GM18861 (cell line): Measurements from ENCODE around the gene CDC42EP1.
"Not testable (repeated sequence)": the region's sequence is repeated elsewhere in the genome, so short reads cannot be mapped to it uniquely, and the experiment has no call there.

Experiments used
- ATAC-seq: cut with Tn5 transposase; IDR thresholded peaks from one replicate; pipeline ENCODE4 v1.9.1; 2021; ENCODE audit not compliant: unreplicated experiment

Gene CDC42EP1

DNA sequence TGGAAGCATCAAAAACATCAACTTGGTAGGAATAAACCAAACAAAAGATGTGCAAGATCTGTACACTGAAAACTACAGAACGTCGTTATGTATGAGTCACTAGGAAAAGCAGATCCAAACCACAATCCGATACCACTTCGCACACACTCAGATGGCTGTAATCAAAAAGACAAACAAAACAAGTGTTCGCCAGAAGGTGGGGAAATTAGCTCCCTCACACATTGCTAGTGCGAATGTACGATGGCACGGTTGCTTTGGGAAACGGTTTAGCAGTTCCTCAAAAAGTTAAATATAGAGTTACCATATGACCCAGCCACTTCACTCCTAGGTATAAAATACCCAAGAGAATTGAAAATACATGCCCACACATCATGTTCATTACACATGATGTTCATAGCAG lies 26.3 kb upstream of the CDC42EP1 start:
- no peak for ATAC-seq

DNA sequence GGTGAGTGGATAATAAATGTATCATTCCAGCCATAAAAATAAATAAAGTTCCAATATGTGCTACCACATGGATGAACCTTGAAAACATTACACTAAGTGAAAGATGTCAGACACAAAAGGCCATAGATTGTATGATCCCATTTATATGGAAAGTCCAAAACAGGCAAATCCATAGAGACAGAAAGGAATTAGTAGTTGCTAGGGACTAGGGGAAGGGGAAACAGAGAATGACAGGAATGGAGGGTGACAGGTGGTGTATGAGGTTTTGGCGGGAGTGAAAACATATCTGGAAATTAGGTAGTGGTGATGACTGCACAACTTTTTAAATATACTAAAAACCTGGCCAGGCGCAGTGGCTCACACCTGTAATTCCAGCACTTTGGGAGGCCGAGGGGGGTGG lies 25.8 kb upstream of the CDC42EP1 start:
- no peak for ATAC-seq

DNA sequence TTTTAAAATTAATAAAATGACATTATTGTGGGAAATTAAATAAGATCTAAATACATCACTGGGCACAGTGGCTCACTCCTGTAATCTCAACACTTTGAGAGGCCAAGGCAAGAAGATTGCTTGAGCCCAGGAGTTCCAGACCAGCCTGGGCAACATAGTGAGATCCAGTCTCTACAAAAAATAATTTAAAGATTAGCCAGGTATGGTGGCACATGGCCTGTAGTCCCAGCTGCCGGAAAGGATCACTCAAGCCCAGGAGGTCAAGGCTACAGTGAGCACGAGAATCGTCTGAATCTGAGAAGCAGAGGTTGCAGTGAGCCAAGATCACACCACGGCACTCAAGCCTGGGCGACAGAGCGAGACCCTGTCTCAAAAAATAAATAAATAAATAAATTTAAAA lies 25.1 kb upstream of the CDC42EP1 start:
- no peak for ATAC-seq

DNA sequence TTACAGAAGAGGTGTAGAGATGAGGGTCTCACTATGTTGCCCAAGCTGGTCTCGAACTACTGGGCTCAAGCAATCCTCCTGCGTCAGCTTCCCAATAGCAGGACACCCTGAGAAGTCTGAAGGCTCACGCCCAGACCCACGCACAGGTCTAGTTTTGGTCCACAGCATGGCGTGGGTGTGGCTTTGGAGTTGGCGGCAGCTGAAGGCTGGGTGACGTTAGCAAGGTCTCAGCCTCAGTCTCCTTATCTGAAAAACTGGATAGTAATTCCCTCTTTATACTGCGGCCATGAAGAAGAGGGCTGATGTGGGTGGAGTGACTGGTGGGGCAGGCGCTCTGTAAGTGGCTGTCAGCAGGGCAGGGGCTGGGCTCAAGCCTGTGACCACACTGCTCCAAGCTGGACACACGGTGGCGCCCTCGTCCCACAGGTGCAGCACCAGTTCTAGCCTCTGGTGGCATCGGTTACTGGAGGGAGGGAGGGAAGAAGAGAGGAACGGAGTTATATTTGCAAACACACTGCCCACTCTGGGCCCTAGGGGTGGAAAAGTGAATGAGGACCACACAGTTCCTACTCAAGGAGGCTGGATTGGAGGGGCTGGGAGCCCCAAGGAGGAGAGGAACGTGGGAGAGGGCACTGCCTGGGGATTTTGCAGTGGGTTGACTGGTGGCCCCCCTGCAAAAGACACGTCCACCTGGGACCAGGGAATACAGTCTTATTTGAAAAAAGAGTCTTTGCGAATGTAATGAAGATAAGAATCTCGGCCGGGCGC lies 21.5 kb upstream of the CDC42EP1 start:
- peak; percentile 70 for ATAC-seq

DNA sequence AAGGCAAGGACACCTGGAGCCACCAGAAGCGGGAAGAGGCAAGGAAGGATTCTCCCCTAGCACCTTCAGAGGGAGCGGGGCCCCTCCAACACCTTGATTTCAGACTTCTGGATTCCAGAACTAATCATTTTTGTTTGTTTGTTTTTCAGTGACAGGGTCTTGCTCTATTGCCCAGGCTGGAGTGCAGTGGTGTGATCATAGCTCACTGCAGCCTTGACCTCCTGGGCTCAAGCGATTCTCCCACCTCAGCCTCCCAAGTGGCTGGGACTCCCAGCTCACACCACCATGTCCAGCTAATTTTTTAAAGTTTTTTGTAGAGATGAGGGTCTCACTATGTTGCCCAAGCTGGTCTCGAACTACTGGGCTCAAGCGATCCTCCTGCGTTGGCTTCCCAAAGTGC lies 20.5 kb upstream of the CDC42EP1 start:
- ATAC-seq = not testable (repeated sequence)

DNA sequence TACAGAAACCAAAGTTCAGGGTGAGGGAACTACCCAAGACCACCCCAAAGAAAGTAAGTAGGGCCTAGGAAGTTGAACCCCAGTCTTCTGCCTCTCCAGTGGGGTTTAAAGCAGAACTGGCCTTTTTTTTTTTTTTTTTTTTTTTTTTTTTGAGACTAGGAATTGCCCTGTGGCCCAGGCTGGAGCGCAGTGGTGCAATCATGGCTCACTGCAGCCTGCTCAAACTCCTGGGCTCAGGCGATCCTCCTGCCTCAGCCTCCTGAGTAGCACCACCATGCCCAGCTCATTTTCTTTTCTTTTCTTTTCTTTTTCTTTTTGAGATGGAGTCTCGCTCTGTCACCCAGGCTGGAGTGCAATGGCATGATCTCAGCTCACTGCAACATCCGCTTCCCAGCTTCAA lies 17.9 kb upstream of the CDC42EP1 start:
- ATAC-seq = not testable (repeated sequence)

DNA sequence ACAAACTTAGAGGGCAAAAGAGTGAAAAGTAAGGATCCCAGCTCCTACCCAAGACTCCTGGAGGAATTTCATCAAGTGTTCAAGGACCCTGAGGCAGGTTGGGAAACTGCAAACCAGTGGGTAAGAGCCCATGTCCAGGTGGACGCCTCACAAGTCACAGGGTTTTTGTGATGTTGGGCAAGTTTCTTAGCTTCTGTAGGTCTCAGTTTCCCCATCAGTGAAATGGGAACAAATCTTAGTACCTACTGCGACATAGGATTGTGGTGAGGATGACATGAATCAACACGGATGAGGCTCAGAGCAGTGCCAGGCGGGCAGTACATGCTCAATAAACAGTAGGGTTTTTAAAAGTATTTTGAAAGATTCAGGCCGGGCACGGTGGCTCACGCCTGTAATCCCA lies 17.3 kb upstream of the CDC42EP1 start:
- ATAC-seq = no peak

DNA sequence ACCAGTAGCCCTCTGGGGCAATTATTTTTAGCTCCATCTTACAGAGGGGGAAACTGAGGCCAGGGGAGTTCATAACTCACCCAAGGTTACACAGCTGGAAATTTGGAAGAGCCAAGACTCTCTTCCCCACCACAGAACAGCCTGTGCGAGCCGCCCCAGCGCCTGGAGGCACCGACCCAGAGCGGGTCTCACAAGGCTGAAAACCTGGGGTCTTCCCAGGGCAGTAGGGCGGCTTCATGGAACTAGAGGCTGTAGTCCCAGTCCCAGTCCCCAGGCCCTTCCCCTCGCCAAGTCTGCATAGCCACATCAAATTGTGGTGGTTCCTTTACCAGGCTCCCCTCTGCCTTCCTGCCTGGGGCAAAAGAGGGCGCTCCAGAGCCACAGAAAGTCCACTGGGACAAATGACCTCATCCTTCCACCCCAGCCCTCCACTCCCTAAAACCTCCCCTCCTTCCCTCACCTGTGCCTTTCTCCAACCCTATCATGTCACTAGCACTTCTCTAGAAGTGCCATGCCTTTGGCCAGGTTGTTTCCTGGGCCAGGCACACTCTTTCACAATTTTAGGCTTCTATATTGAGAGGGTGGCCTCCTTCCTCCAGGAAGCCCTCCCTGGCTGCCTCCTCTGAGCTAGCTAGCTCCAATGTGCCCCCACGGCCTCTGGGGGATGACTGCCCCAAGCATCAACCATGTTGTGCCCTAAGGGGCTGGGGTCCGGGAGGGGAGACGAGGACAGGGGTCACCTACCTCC lies 15.2 kb upstream of the CDC42EP1 start:
- no peak for ATAC-seq

DNA sequence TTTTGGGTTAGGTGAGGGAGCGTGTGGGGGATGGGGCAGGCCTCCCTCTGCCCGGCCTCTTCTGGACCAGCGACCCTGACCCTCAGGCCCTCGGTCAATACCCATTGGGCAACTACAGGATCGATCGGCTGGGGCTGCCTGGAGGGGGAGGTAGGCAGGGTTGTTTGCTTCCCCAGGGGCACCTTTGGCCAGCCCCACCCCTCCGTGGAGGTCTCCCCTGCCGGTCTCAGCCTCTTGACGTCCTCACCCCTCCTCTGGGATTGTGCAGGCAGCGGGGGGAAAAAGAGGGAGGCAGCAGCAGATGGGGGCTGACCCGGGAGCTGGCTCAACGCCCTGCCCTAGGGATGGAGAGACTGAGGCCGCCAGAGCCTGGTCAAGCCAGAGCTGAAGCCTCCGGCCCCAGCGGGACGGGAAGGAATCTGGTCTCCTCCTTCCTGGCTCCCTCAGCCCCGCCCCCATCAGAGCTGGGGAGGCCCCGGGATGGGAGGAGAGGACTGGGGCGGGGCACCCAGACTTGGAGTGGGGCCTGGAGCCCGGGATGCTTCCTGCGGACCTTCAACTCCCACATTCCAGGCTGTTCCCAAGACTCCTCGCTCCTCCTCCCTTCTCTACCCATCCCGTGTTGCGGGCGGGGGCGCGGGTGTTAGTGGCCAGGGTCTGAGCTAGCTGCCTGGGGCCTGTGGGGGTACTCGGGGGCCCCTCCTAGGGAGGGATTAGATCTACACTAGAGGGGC lies 14.4 kb upstream of the CDC42EP1 start:
- no peak for ATAC-seq

DNA sequence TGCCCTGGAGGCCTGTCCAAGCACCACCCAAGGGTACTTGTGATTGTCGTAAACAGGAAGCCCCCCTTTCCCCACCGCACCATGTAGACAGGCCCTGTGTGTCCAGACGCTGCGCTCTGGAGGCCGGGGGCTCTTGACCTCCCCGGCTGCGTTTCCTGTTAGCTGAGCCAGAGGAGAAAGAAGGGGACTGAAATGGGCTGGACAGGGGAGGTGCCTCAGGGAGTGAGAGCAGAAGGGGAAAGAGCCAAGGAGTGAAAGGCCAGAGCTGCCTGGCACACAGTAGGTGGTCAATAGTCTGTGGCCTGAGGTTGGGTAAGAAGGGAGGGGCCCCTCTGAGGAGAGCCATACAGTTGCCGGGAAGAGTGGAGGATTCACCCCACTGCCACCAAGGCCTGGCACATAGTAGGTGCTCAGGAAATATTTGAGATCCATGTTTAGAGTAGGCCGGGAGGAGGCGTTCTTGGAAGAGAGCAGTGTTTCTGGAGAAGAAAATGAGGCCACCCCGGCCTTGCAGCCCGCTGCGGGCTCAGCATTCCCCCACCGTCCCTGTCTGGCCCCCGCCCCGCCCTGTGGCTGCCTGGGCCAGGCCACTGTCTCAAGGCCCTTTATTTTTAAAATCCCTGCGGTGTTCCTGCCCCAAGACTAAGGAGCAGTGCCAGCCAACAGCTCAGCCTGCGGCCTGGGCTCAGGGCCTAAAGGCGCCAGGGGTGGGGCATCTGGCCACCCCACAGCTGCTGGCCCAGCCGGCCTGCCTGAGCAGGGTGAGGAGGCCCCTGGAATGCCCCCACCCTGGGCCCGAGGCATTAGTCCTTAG lies 13.6 kb upstream of the CDC42EP1 start:
- no peak for ATAC-seq

DNA sequence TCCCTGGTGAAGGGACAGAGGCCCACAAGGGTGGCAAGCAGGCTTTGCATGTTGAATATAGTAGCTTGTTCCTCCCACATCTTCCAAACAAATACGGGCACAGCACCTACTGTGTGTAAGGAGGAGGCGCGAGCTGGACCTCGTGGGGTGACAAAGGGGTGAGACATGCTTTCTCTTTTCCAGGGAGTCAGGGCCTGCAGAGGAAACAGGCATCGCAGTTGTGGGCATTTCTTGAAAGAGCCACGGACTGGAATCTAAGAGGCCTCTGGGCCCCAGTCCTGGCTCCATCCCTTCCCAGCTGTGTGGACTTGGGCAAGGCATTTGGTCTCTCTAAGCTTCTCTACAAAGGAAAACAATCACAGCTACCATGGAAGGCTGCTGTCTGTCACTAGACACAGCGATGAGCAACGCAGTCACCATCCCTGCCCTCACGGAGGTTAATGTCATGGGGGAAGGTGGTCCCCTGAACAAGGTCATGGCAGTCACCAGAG lies 13.0 kb upstream of the CDC42EP1 start:
- no peak for ATAC-seq

DNA sequence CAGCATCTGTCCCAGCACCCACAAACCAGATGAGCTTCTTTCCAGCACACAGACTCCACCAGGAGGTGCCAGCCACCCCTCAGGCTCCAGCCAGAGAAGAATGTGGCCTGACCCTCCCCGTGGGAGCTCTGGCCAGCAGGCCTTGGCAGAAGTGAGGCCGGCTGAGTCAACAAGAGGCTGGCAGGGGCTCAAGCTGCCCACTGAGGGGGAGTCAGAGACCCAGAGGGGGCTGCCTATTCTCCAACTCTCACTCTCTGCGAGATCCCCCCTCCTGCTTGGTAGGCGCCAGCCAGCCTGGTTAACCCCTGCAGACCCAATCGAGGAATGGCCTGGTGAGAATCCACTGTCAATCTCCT lies 10.6 kb upstream of the CDC42EP1 start:
- no peak for ATAC-seq

DNA sequence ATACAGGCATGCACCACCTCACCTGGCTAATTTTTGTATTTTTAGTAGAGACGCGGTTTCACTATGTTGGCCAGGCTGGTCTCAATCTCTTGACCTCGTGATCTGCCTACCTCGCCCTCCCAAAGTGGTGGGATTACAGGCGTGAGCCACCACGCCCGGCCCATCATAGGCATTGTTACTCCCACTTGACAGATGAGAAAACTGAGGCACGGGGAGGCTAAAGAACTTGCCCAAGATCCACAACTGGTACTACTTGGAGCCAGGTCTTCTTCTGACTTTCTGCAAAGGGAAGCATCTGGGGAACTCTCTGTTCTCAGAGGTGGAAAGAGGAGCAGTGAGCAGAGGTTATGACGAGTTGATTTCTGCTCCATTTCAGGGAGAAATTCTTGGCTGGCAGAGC lies 9.4 kb upstream of the CDC42EP1 start:
- not testable (repeated sequence) for ATAC-seq

DNA sequence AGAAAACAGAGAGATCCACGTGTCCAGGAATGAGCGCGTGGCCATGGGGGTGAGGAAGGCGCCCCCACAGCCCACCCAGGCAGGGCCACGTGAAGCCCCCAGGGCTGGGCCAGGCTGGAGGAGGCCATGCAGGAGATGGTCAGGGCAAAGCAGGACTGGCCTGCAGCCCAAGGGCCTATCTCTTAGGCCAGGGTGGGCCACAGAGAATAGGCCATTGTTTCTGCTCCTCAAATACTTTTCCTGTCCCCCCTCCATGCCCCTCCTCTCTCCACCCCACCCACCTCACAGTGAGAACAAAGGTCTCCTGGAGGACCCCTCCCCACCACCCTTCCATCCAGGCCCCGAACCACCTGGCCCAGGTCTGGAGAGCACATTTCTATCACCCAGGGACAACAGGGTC lies 8.3 kb upstream of the CDC42EP1 start:
- ATAC-seq = no peak

DNA sequence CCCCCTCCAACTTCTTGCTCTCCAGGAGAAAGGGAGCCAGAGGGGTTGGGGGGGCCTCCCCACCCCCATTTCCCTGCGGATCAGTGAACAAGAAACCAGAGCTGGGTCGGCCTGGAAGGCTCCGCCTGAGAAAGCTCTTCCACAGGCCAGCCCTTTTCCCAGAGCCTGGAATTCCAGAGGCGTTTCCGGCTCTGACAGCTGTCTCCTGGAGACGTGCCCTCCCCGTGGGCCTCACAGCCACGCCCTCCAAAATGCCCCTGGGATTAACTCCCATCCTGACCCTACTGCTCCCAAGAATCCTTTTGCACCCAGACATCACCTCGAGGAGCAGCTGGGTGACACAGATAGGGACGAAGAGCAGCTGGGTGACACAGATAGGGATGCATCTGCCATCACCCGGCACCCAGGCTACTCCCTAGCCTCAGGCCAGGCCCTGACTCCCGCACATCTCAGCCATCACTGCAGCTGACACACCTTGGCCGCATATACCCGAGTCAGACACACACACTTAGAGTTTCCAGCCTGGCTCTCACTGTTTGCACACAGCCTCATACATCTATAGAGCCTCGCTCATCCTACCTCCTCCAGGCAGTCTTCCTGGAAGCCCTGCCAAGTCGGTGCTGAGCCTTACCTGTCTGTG lies 7.6 kb upstream of the CDC42EP1 start:
- no peak for ATAC-seq

DNA sequence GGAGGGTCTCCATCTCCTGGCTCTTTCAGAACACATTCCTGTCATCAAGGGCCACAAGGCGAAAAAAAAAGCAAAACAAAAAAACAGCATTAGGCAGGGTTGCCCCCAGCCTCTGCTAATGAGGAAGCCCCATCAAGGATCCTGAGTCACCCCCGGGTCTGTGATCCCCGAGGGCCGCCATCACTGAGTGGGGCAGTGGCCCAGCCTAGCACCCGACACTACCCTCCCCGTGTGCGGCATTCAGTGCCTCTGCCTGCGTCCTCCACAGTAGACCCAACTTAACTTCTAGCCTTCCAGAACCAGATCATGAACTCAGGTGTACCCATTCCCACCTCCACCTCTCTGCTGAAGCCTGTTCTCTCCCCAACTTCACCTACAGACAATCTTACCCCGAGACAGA lies 6.6 kb upstream of the CDC42EP1 start:
- no peak for ATAC-seq

DNA sequence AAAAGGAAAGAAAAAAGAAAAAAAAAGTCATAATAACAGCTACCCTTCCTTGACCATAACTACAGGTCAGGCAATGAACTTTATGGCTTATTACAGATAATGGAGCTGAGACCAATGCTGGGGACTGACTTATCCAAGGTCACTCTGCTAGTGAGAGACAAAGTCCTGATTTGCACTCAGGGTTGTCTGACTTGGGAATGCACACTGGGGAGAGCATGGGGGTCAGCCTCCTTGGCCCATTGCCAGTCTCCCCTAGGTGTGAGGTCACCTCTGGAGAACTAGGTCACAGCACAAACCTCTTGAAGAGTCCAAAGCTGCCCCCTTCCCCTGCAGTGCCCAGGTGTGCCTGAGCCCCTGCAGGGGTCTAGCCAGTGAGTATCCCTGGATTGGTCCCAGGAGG lies 5.3 kb upstream of the CDC42EP1 start:
- no peak for ATAC-seq

DNA sequence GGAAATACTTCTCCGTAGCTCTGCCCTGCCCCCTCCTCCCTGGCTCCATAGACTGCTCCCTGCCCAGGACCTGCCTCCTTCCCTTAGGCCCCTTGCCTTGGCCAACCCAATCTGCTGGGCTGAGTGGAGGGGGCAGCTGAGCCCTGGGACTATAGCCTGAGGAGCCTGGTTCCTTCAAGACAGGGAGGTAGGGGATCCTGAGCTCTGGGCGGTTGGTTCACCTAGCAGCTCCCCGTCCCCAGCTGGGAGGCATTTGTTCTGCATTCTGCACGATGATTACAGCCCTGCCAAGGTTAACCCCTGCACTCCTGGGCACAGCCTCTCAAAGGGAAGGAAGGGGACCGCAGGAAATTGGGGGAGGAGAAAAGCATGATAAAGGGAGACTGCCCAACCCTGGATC lies 3.6 kb upstream of the CDC42EP1 start:
- ATAC-seq = no peak

DNA sequence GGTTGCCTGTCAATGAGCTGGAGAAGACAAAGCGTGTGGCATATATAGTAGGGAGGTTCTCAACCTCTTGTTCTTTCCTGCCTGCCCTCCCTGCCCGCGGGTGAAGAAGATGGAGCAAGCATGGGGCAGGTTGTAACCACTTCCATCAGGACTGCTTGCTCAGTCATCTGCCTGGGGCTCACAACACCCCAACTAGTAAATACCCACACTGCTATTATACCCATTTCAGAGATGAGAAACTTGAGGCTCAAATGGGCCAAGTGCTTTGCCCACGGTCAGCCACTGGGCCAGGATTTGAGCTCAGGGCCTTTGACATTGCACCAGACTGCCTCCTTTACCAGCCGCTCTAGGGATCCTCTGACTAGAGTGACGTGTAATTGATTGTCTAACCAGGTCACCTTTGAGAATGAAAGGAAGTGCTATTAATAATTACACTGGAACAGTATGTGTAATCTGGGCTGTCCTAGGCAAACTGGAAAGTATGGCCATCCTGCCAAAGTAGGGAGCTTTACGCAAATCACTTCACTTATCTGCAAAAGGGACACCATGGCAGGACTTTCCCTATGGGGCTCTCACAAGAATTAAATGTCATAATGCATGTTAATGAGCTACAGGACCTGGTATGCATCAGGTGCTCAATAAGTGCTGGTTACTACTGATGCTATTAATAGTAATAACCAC lies 2.8 kb upstream of the CDC42EP1 start:
- no peak for ATAC-seq

DNA sequence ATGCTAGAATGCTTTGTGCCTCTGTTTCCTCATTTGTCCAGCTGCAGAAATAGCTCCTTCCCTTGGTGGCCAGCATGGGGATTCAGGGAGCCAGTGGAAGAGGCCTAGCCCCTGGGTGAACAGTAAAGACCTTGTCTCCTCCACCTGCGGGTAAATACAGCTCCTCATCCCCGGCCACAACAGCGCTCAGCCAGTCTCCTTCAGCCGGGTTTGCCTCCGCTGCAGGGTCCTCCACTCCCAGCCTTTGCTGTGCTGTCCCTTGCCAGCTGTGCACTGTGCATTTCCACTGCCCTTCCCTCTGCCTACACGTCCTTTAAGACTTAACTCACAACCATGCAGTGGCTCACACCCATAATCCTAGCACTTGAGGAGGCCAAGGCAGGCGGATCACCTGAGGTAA lies 1.5 kb upstream of the CDC42EP1 start:
- ATAC-seq = no peak
